COLO668 (cell line): Measurements from ENCODE around the gene SPG21.
"Not testable (repeated sequence)": the region's sequence is repeated elsewhere in the genome, so short reads cannot be mapped to it uniquely, and the experiment has no call there.

Source experiments
- DNase-seq: peaks from one replicate; lab custom pipeline; 2025; ENCODE audit not compliant: unreplicated experiment; lab: John Stamatoyannopoulos, UW

Gene SPG21, protein sequence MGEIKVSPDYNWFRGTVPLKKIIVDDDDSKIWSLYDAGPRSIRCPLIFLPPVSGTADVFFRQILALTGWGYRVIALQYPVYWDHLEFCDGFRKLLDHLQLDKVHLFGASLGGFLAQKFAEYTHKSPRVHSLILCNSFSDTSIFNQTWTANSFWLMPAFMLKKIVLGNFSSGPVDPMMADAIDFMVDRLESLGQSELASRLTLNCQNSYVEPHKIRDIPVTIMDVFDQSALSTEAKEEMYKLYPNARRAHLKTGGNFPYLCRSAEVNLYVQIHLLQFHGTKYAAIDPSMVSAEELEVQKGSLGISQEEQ

GRCh38 chr15:64989416-64990167, at the start of gene SPG21:
Gene SPG21, minus strand, starts transcription at chr15:64989914. Its CDS starts 6,345 bp downstream, at chr15:64983569.
- DNase-seq: peak; percentile 94

DNA sequence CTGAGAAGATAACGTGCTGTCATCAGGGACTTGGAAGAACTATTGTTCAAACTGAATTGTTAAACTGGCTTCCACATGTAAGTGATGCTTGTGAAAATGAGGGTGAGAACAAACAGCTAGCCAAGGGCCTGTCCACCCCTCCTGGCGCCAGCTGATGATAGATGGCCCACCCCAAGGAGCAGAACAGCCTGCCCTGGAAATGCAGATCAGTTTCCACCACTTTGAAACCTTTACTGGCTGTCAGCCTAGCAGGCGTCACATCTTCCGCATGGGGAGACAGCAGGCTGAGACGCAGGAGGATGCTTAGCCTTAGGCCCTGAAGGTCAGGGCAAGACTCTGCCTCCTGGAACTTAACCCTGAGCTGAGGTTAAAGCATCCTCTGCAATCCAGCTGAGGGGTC, 49.1 kb upstream of the SPG21 start:
- DNase-seq: no peak

- no peak for DNase-seq
Observed at GRCh38 chr15:65038428-65038827, 48.7 kb upstream of the SPG21 start.

GRCh38 chr15:65037309-65037708, 47.6 kb upstream of the SPG21 start:
- no peak for DNase-seq

GRCh38 chr15:65034719-65035118, 45.0 kb upstream of the SPG21 start:
- DNase-seq: no peak

DNA sequence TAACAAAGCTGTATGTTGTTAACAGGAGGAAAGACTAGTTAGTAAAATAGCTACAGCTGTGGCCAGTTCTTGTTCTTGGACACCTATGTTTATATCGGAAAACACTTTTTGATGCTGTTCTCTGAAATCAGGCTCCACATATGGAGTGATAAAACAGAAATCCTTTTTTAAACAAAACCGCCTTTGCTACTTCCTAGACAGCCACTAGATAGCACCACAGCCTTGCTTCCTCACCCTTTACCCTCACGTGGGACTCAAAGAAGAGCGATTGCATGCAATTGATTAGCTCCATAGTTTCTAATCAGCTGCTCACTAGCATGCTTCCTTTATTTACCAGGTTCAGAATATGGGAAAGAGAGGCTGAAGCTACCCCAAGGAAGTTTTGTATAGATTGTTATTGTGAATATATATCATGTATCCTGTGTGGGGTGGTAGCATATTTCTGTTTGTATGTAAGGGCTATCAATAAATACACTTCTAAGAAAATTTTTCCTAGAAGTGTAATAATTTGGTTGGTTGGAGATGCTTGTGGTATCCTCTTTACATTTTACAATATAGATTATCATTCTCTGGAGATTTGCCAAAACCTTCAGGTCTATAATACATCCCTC, 44.0 kb upstream of the SPG21 start:
- no peak for DNase-seq

DNA sequence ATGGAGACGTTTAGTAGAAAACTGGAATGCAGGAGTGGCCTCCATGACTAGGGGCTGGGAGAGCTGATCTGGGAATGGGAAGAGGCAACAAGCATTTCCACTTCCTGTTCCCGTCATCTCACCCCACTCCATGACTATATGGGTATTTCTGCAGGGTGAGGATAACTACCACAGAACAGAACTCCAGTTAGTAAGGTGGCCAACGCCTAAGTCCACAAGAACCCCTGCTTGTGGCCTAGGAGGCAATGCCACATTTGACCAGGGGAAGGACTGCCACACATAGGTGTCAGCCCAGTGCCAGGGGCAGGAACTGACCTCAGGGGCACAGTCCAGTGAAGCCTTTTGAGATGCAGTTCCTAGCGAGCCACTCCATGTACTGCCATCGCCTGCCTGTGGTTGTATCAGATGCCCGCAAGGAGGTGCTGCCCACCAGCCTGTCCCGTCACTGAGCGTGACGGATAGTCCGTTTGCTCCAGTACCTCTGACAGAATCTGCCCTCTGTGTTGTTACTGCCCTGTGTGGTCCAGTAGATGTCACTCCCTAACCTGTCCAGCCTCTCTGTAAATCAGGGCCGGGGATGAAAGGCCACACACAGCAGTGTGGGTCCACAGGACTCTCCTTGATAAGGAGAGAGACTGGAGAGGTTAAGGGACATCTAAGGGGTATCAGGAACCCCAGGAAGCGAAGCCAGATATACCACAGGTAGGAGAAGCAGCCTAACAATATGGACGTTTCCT, 43.3 kb upstream of the SPG21 start:
- DNase-seq: peak; percentile 66

GRCh38 chr15:65029736-65030208, 40.1 kb upstream of the SPG21 start:
- no peak for DNase-seq

DNA sequence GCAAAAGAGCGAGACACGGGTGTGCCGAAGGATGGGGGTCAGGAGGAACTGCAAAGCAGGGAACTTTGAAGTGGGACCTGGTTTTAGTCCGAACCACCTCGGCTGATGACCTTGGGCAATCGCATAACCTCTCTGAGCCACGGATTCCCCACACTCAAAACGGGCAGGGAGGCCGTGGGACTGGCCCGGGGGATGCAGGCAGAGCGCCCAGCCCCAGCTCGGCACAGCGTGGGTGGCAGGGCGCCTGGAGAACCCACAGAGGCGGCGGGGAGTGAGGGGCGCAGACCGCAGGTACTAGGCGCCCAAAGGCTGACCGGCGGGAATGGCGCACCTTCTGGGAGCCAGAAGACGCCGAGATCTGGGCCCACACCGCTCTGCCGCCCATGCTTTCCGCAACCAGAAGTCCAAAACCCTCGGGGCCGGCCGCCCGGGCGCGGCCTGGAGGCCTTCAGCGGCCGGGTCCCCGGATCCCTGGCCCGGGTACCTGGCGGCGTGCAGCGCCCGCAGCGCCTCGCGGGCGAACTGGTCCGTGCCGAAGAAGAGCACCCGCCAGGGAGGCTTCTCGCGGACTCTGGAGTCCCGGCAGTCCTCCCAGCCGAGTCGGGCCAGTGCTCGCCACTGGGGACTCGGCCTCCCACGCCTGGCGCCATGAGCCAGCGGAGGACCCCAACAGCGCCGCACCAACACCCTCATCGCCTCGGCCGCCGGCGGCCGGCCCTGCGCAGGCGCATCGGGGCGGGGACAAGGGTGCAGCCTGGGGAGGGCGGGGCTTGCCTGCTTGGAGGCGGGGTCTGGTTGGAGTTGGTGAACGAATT, 39.4 kb upstream of the SPG21 start, which contains the start of gene MTFMT:
Gene MTFMT (minus strand): TSS at position 719 of the 815 bp plus-strand sequence. CDS start 26 bp downstream, at position 693.
- DNase-seq: peak; percentile 87

DNA sequence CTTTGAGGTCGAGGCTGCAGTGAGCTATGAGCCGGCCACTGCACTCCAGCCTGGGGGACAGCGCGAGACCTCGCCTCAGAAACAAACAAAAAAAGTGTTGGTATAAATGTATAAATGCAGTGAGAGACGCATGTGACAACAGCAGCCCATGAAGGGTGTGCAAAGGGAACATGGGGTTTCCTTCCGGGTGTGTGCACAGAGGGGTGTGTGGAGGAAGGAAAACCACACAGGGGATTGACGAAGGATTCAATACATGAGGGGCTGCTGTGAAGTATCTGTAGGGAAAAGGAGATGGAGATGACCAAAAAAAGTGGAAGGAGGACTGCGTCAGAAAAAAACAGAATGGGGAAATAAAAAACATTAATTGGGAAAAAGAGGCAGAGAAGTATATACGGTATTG, 38.6 kb upstream of the SPG21 start:
- DNase-seq: no peak

GRCh38 chr15:65027593-65027992, 37.9 kb upstream of the SPG21 start:
- DNase-seq: no peak

GRCh38 chr15:65026756-65027155, 37.0 kb upstream of the SPG21 start:
- DNase-seq: no peak

GRCh38 chr15:65021488-65021887, 31.8 kb upstream of the SPG21 start:
- DNase-seq: no peak

DNA sequence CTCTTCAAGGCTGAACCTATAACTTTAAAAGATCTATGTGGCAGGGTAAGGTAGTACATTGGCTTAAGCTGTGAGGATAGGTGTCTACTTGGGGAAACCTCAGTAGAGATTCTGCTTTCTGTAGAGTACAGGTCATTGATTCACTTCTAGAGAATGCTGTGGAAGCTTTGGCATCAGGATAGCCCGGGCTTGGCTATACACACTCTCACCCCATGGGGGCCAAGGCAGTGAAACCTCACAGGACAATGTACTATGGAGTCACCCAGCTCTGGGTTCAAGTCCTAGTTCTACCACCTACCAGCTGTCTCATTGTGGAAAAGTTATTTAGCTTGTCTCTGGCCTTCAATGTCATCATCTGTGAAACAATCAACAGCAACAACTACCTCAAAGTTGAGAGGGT, 30.7 kb upstream of the SPG21 start:
- DNase-seq: no peak

DNA sequence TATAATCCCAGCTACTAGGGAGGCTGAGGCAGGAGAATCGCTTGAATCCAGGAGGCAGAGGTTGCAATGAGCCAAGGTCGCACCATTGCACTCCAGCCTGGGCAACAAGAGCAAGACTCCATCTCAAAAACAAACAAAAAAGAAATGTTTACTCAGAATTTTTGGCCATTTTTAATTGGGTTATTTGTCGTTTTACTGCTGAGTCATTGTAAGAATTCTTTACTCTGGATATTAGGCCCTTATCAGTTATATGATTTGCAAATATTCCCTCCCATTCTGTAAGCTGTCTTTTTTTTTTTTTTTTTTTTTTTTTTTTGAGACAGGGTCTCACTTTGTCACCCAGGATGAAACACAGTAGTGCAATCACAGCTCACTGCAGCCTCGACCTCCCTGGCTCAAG, 21.5 kb upstream of the SPG21 start:
- DNase-seq: not testable (repeated sequence)

DNA sequence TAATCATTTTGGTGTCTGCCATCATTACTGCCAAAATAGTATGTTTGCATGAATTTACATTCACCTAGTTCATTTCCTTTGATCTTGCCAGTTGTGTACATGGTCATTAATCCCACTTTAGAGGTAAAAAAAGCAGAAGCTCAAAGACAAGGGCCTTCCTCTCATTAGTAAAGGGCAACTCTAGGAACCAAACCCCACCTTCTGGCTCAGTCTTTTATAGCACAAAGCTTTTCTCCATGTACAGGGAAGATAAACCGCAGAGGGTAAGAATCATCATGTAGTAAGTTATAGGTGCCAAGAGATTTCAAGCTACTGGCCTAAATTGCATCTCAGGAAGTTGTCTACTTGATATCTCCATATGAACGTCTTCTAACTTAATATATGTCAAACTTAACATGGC, 19.3 kb upstream of the SPG21 start:
- DNase-seq: no peak

- DNase-seq: no peak
Observed at GRCh38 chr15:65006876-65007275, 17.2 kb upstream of the SPG21 start.

- no peak for DNase-seq
Observed at GRCh38 chr15:65004993-65005392, 15.3 kb upstream of the SPG21 start.

DNA sequence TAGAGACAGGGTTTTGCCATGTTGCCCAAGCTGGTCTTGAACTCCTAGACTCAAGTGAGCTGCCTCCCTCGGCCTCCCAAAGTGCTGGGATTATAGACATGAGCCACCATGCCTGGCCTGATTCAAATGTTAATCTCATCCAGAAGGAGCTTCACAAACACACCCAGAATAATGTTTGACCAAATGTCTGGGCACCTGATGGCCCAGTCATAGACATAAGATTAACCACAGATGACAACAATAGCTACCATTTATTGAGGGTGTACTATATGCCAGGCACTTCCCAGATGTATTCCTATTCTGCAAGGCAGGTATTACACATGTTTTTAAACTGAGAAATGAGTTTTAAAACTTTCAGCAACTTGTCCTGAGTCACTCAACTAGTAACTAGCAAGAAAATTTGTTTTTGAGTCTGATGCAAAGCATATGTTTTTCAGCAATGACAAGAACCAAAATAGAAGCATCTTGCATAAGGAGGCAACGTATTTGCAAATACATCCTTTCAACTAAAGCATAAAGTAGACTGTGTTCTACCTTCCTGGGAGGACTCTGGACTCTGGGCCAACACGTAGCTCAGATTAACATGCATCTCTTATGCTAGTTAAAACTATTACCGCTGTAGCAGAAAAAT, 8.1 kb upstream of the SPG21 start:
- DNase-seq: no peak

DNA sequence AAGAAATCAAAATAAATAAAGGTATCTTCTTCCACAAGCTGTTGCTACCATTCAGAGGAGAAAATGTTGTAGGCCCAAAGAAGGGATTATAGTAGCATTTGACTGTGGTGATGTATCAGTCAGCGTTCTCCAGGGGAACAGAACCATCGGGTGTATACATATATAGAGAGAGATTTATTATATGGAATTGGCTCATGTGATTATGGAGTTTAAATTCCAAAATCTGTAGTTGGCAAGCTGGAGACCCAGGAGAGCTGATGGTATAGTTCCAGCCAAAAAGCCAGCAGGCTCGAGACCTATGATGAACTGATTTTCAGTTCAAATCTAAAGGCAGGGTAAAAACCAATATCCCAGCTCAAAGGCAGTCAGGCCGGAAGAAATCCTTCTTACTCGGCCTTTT, 7.4 kb upstream of the SPG21 start:
- no peak for DNase-seq
